Sciatic nerve (tissue), 2 donors: ENCODE measurements around the gene NANOG. TPM values are rescaled to one million over a fixed set of nuclear protein-coding genes. Genes with fewer than 3 reads are reported as not detected.
A peak's percentile ranks its signal among the peaks of the same experiment; 100 is the strongest.
"Not testable (repeated sequence)": the region's sequence is repeated elsewhere in the genome, so short reads cannot be mapped to it uniquely, and the experiment has no call there.

Experiments
- ATAC-seq: fragments of 200-7000 bp; cut with Tn5 transposase; one replicate; pipeline ENCODE4 v1.9.1; 2020; ENCODE audit warnings: mild to moderate bottlenecking, moderate library complexity
- DNase-seq: peaks from one replicate; pipeline ENCODE4 v3.0.0-alpha.2; 2020; ENCODE audit warnings: low spot score
- intact Hi-C: fragments of 100-400 bp; cut with DNase I; formaldehyde crosslinking; loops from one replicate; pipeline ENCODE4 v1.14.2; 2022
- total RNA-seq: library from RNA; stranded (reverse); fragmentation: NEBNext Ultra II Directional; extraction: Animal tissue kit (Norgen Biotek cat#: 25700); gene quantifications from one replicate; pipeline ENCODE4 v1.2.1, GENCODE V29; 2021
- donor health status: DM: no; HTN: no; CAD: no.
- donor health status: DM: no; HTN: no; CAD: no.

The NANOG gene
- total RNA-seq, 1 donor from 2014 or later = 0.31 TPM

GRCh38 chr12:7797698-7798398 lies 8.6 kb downstream of the NANOG start:
- intact Hi-C loops = no loop called here
- ATAC-seq (no peak), DNase-seq (no peak)

- intact Hi-C loops, ATAC-seq, DNase-seq: not testable (repeated sequence)
Observed at GRCh38 chr12:7798750-7799308, 9.6 kb downstream of the NANOG start.

DNA sequence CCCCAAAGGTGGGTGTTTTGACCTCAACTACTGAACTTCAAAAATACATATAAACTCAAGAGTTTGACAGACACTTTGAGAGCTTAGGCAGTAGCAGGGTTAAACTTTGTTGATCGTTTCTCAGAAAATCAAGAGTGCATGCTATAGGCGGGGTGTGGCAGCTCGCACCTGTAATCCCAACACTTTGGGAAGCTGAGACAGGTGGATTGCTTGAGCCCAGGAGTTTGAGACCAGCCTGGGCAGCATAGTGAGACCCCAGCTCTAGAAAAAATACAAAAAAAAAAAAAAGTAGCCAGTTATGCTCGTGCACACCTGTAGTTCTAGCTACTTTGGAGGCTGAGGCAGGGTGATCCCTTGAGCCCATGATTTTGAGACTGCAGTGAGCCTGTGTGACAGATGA lies 12.3 kb downstream of the NANOG start:
- DNase-seq = no peak
- intact Hi-C loops = no loop called here
- ATAC-seq = no peak

- ATAC-seq = not testable (repeated sequence)
Observed at GRCh38 chr12:7806319-7806718, 17.1 kb downstream of the NANOG start.

GRCh38 chr12:7806863-7807487 lies 17.8 kb downstream of the NANOG start:
- intact Hi-C loops = no loop called here
- ATAC-seq (peak; percentile 84), DNase-seq (peak; percentile 83)

More at GRCh38 chr12:7806319-7806718, 17.1 kb downstream of the NANOG start:
- DNase-seq, intact Hi-C loops: not testable (repeated sequence)

DNA sequence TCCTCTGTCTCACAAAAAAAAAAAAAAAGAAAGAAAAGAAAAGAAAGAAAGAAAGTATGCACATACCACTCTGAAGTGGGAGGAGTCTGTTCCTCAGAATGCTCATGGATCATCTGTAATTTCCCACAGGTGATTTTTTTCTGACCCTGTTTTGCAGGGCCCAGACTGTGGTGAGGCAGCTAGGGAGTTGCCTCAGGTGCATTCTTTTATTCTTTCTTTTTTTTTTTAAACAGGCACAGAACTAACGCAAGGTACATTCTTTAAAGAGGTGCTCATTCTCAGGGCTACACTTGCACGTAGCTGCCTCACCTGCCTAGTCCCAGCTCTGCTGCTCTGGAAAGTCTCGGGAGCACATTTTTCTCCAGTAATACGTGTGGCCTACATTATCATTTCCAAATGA lies 36.6 kb downstream of the NANOG start:
- DNase-seq, intact Hi-C loops, ATAC-seq: not testable (repeated sequence)

DNA sequence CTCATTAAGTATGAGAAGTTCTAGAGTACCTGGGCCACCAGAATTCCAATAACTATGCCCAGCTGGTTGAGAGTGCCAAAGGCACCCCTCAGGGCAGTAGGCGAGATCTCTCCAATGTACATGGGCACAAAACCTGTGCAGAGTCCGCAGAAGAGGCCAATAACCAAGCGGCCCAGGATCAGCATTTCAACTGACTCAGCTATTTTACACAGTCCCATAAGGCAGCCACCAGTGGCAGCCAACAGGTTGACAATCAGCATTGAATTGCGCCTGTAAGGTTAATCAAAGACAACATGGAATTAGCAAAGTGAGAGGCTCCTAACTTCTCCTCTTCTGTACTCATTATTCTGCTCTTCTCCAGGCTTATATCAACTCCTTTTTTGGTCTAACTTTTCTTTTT lies 40.5 kb downstream of the NANOG start:
- ATAC-seq, intact Hi-C loops, DNase-seq: not testable (repeated sequence)

GRCh38 chr12:7832059-7832696 lies 43.0 kb downstream of the NANOG start:
- DNase-seq (no peak), ATAC-seq (peak; percentile 71)
- intact Hi-C loops = no loop called here

GRCh38 chr12:7833201-7833600 lies 44.0 kb downstream of the NANOG start:
- ATAC-seq, DNase-seq, intact Hi-C loops: not testable (repeated sequence)

DNA sequence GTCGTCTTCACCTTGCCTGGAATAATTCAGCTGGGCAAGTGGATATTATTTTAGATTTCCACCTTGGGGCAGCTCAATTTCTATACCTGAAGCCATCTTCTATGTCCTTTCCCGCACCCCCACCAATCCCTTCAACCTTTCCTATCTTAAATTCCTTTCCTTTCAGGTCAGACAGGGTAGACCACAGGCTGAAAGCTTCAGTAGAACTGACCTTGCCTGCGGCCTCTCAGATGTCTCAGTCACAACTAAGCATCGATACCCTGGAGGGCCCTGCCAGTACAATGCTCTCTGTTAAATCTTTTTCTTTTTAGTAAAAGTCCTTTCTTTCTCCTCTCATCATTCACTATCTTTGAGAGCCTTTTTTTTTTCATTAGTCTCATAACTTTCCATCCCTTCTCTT lies 44.6 kb downstream of the NANOG start:
- ATAC-seq = no peak

DNA sequence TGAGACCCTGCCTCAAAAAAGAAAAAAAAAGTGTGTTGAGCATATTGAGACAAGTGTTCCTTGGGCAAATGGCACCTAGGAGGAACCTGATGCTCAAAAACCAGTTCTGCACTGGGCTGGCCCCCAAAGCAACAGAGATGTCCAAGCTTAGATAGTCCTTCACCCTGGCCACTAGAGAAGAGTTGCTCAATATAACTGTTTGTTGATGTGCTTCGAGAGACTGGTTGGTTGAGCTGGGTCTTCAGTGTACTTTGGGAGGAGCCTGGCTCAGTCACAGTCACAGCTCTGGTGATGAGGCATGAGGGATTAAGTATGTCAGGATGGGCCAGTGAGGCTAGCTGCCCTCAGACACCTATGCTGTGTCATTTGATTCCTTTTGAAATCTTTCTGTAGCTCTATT lies 45.5 kb downstream of the NANOG start:
- ATAC-seq = no peak
- no peak for DNase-seq
- intact Hi-C loops = no loop called here

More for the DNA sequence above, 44.6 kb downstream of the NANOG start:
- no peak for DNase-seq
- intact Hi-C loops = no loop called here

- ATAC-seq = no peak
- DNase-seq = no peak
- intact Hi-C loops = no loop called here
Observed at GRCh38 chr12:7835116-7835515, 45.9 kb downstream of the NANOG start.

DNA sequence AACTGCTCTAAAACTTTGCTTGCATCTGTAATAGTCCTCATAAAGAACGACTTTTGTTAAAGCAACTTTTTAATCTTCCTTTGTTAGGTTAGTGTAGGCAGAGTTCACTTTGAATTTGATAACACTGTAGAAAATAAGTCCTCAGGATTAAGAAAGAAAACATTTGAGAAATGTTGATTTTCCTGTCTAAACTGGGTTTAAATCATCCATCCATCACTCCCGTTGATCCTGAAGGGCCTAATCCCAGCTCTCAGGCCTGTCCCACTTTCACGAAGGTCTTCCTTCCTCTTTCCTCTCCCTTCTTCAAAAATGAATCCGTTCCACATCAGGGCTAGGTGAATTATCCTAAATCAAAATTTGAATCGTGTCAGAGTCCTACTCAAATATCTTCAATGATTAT lies 46.6 kb downstream of the NANOG start:
- DNase-seq = no peak
- intact Hi-C loops = no loop called here
- no peak for ATAC-seq

- ATAC-seq (no peak), DNase-seq (no peak)
- intact Hi-C loops = no loop called here
Observed at GRCh38 chr12:7837366-7837765, 48.2 kb downstream of the NANOG start.

GRCh38 chr12:7839226-7839625 lies 50.0 kb downstream of the NANOG start:
- intact Hi-C loops, ATAC-seq: not testable (repeated sequence)
- DNase-seq = peak; percentile 67

- intact Hi-C loops, DNase-seq, ATAC-seq: not testable (repeated sequence)
Observed at GRCh38 chr12:7839848-7840247, 50.6 kb downstream of the NANOG start.

DNA sequence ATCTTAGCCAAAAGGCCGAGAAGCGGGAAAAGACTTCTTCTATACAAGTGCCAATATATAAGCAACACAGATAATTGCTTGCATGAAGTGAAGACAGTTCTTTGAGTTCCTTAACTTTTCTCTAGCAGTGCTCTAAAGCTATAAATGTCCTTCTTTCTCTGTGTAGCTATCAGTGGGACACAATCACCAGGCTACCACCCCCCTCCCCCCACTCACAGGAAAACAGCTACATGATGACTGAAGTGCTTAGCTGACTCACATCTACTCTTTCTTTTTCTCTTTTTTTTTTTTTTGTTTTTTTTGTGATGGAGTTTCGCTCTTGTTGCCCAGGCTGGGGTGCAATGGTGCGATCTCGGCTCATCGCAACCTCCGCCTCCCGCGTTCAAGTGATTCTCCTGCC lies 53.2 kb downstream of the NANOG start:
- ATAC-seq, DNase-seq, intact Hi-C loops: not testable (repeated sequence)

- intact Hi-C loops, DNase-seq: not testable (repeated sequence)
- ATAC-seq = peak; percentile 79
Observed at GRCh38 chr12:7843149-7843548, 53.9 kb downstream of the NANOG start.

- intact Hi-C loops = not testable (repeated sequence)
Observed at GRCh38 chr12:7843583-7843982, 54.4 kb downstream of the NANOG start.

GRCh38 chr12:7844116-7844515 lies 54.9 kb downstream of the NANOG start:
- intact Hi-C loops = no loop called here
- DNase-seq (no peak), ATAC-seq (no peak)

More at GRCh38 chr12:7843583-7843982, 54.4 kb downstream of the NANOG start:
- peak; percentile 61 for ATAC-seq
- DNase-seq = not testable (repeated sequence)
